GM21526 (cell line): ENCODE measurements around the gene KRTAP10-12.

Experiments
- ATAC-seq: cut with Tn5 transposase; IDR thresholded peaks from one replicate; pipeline ENCODE4 v1.9.1; 2021; ENCODE audit warnings: moderate library complexity; ENCODE audit not compliant: unreplicated experiment, low FRiP score

Gene KRTAP10-12

DNA sequence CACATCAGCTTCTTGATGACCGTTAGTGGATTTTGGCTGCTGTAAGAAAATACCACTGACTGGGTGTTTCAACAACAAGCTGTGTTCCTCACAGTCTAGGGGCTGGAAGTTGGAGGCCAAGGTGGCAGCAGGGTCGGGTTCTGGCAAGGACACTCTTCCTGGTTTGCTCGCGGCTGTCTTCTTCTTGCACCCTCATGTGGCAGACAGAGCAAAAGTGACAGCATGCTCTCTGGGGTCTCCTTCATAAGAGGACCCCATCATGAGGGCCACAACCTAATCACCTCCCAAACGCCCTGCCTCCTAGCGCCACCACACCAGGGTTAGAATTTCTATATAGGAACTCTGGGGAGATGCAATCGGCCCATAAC is 33.0 kb downstream of the KRTAP10-12 start:
- ATAC-seq: no peak

GRCh38 chr21:44730951-44731579 is 34.1 kb downstream of the KRTAP10-12 start:
- no peak for ATAC-seq

DNA sequence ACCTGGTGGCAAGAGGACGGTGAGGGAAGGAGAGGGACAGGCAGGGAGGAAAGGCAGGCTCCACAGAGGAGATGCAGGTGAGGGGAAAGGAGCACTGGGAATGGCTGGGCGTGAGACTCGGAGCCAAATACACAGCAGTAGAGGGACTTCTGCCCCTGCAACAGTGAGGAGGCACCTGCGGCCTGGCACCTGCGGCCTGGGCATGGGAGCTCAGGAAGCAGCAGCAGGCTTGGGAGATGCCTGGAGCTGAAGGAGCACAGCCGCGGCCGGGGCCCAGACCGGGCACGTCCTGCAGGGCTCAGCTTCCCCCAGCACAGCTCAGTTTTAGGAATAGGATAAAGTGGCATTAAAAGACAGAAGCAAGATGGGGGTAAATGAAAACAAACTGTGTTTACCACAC is 35.3 kb downstream of the KRTAP10-12 start:
- no peak for ATAC-seq

GRCh38 chr21:44732956-44733355 is 36.0 kb downstream of the KRTAP10-12 start:
- no peak for ATAC-seq

DNA sequence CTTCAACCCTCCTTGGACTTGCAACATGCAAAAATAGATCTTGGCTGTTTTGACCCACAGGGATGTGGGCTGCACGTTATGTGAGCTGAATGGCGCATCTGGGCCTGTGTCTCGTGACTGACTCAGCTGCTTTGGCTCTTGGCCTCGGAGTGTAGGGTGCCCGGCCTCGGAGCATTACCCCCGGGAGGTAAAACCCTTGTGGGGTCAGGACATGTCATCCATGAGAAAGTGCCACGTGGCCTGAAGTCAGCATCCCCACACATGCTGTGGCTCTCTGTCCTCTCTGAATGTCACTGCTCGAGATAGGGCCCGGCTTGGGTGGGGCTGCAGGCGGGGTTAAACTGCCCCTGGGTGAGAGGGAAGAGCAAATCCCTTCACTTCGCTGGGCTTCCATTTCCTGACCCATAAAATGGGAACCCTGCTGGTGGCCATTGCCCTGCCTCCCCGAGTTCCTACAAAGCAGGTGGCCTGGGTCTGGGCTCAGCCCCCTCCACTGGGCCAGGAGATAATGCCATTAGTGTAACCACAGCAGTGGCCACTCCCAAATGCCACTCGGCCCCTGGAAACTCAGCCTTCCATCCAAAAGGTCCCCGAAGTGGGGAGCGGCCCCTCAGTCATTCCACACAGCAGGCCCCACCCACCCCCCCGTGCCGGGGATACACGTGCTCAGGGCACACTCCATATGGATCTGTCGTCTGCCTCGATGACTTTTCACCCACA is 37.2 kb downstream of the KRTAP10-12 start:
- no peak for ATAC-seq

- no peak for ATAC-seq
These were observed 37.9 kb downstream of the KRTAP10-12 start for GRCh38 chr21:44734841-44735240.

GRCh38 chr21:44735821-44736220 is 38.8 kb downstream of the KRTAP10-12 start:
- ATAC-seq: no peak

GRCh38 chr21:44736291-44737004 is 39.5 kb downstream of the KRTAP10-12 start:
- no peak for ATAC-seq

DNA sequence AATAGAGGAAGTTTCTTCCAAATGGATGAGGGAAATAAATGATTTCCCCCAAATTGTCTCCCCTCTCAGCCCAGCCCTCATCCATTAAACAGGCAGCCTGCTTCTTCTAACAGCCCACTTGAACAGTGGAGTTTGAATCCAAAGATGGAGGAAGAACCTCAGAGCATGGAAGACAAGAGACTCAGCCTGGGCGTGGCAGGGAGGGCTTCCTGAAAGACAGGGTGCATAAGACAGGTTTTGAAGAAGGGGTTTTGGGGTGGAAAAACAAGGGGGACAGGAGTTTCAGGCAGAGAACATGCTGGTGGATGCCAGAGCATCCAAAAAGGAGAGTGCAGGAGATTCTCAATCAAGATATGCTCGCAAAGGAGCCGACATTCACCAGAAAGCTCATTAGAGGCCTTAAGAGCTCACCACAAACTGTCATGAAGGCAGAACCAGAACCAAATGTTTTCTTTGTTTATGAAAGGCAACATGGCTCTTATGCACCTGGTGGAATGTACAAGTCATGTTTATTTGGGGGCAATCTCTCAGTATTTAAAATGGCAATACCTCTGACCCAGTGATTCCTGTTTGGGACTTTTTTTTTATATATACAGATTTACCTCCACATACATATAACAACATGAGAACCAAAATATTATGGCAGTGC is 40.9 kb downstream of the KRTAP10-12 start:
- ATAC-seq: no peak

DNA sequence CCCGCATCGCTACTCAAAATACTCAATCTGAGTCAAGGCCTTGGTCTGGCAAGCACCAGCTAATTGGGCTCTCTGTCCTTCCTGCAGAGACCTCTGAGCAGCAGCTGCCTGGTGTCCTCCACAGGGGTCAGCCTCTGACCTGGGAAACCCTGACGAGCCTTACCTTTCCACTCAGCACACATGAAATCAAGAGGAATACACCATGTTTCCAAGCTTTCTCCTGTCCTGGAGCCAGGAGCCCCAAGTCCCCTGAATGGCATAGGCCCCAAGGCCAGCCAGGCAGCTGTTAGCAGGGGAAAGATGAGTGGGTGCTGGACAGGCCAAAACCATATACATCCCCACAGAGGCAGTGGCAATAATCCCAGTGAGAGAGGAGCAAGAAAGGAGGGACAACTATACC is 41.6 kb downstream of the KRTAP10-12 start:
- ATAC-seq: no peak

- no peak for ATAC-seq
These were observed 42.3 kb downstream of the KRTAP10-12 start for GRCh38 chr21:44739316-44739715.

- no peak for ATAC-seq
These were observed 43.8 kb downstream of the KRTAP10-12 start for GRCh38 chr21:44740742-44741141.

- no peak for ATAC-seq
These were observed 44.9 kb downstream of the KRTAP10-12 start for GRCh38 chr21:44741921-44742320.

GRCh38 chr21:44742418-44743153 is 45.6 kb downstream of the KRTAP10-12 start:
- ATAC-seq: no peak
